Fibroblast of the aortic adventitia (primary cell): Measurements from ENCODE around the gene SH3RF3. TPM values are rescaled to one million over a fixed set of nuclear protein-coding genes. Genes with fewer than 3 reads are reported as not detected.

Source experiments
- DNase-seq: peaks from one replicate; pipeline ENCODE4 v3.0.0-alpha.2; 2010; ENCODE audit warnings: low read depth
- H3K4me3 ChIP-seq: 2 replicates; pipeline ENCODE4 v1.5.1; 2011; ENCODE audit warnings: low read depth, mild to moderate bottlenecking, control low read depth, low read length, moderate library complexity
- CTCF ChIP-seq: IDR thresholded peaks from 2 replicates; pipeline ENCODE4 v1.5.1; 2011; ENCODE audit warnings: mild to moderate bottlenecking, low read length, control low read depth, inconsistent platforms; ENCODE audit not compliant: insufficient read depth
- total RNA-seq: library from RNA; depleted of rRNA; stranded (reverse); fragments of >200 nt; gene quantifications from 2 replicates; pipeline ENCODE4 v1.2.3, GENCODE V29; 2012; ENCODE audit warnings: low replicate concordance

Gene SH3RF3
- total RNA-seq, 1 donor = 8.4 TPM

GRCh38 chr2:109387221-109387735 lies 258.3 kb downstream of the SH3RF3 start:
- no peak overlapping the region for H3K4me3 ChIP-seq
- DNase-seq = no peak
- TF ChIP-seq CTCF = no peak

- no peak for DNase-seq
- no peak for TF ChIP-seq CTCF
- H3K4me3 ChIP-seq = no peak overlapping the region
These were observed 258.9 kb downstream of the SH3RF3 start for GRCh38 chr2:109387778-109388469.

GRCh38 chr2:109391243-109391642 lies 262.2 kb downstream of the SH3RF3 start:
- DNase-seq = no peak
- no peak for TF ChIP-seq CTCF
- H3K4me3 ChIP-seq = no peak overlapping the region

- no peak for DNase-seq
- no peak overlapping the region for H3K4me3 ChIP-seq
- TF ChIP-seq CTCF = no peak
These were observed 263.1 kb downstream of the SH3RF3 start for GRCh38 chr2:109392140-109392539.

- no peak for DNase-seq
- no peak overlapping the region for H3K4me3 ChIP-seq
- TF ChIP-seq CTCF = no peak
These were observed 264.0 kb downstream of the SH3RF3 start for GRCh38 chr2:109392816-109393661.

DNA sequence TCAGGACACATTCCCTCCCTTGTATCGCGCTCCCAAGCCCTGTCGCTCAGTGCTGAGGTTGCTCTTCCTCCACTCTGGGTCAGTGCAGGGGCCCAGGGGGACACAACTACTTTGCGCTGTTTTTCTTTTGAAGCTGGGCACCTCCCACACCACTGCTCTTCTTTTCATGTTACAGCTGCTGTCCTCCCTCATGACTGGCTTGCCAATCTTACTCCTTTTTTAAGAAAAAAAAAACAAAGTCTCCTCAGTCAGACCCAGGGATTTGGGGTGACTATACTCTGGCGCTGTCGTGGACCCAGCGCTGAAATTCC lies 264.6 kb downstream of the SH3RF3 start:
- no peak overlapping the region for H3K4me3 ChIP-seq
- DNase-seq = no peak
- TF ChIP-seq CTCF = no peak
